Panc1 (cell line): Measurements from ENCODE around the gene HSF2BP.

ENCODE experiments used
- POLR2AphosphoS5 ChIP-seq: IDR thresholded peaks from 2 replicates; pipeline ENCODE4 v1.6.1; 2012; ENCODE audit warnings: mild to moderate bottlenecking, low read depth, low read length, moderate library complexity
- REST ChIP-seq, 2 experiments: IDR thresholded peaks; 2 replicates each; pipeline ENCODE4 v1.6.1; 2011 to 2012; ENCODE audit warnings: low read depth in 2 of 2, control low read depth in 1 of 2, low read length in 1 of 2, mild to moderate bottlenecking in 1 of 2, moderate library complexity in 1 of 2; ENCODE audit not compliant: insufficient read depth in 1 of 2
- SIN3A ChIP-seq: IDR thresholded peaks from 2 replicates; pipeline ENCODE4 v1.6.1; 2012; ENCODE audit warnings: low read depth, mild to moderate bottlenecking, low read length, moderate library complexity, borderline replicate concordance; ENCODE audit not compliant: insufficient read depth
- TCF7L2 ChIP-seq: IDR thresholded peaks from 2 replicates; pipeline ENCODE4 v1.6.1; 2011; ENCODE audit warnings: mild to moderate bottlenecking, low read depth, low read length, inconsistent platforms
- TF ChIP-seq, protein P1 (sequence below): fragments of 450-650 bp; IDR thresholded peaks from 2 replicates; pipeline ENCODE4 v1.5.1; 2017; ENCODE audit warnings: mild to moderate bottlenecking

GRCh38 chr21:43591571-43591970 is 67.7 kb downstream of the HSF2BP start:
- TF ChIP-seq TCF7L2 (no peak), REST (IDR thresholded peaks at IDR 0.05; ENCODE audit: insufficient read depth in 1 of 2, low read depth in 2 of 2, low read length in 1 of 2) (no peak), POLR2AphosphoS5 (no peak), SIN3A (no peak)
- TF ChIP-seq, protein P1, sequence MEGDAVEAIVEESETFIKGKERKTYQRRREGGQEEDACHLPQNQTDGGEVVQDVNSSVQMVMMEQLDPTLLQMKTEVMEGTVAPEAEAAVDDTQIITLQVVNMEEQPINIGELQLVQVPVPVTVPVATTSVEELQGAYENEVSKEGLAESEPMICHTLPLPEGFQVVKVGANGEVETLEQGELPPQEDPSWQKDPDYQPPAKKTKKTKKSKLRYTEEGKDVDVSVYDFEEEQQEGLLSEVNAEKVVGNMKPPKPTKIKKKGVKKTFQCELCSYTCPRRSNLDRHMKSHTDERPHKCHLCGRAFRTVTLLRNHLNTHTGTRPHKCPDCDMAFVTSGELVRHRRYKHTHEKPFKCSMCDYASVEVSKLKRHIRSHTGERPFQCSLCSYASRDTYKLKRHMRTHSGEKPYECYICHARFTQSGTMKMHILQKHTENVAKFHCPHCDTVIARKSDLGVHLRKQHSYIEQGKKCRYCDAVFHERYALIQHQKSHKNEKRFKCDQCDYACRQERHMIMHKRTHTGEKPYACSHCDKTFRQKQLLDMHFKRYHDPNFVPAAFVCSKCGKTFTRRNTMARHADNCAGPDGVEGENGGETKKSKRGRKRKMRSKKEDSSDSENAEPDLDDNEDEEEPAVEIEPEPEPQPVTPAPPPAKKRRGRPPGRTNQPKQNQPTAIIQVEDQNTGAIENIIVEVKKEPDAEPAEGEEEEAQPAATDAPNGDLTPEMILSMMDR: no peak
